Measurements from ENCODE around the gene SERPINH1.

The SERPINH1 gene

DNA sequence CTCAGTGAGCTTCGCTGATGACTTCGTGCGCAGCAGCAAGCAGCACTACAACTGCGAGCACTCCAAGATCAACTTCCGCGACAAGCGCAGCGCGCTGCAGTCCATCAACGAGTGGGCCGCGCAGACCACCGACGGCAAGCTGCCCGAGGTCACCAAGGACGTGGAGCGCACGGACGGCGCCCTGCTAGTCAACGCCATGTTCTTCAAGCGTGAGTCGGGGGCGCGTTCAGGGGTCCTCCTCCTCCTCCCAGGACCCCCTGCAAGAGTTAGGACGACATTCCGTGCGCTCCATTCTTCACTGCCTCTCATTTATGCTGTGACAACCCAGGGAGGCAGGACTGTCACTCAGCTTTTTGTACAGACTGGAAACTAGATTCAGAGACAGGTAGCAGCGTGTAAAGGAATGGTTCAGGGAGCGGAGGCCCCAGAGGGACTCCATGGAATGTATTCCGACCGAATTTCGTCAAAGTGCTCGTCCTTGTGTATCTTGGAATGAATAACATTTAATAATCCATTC is 4.8 kb downstream of the SERPINH1 start:
- Histone ChIP-seq H3K36me3 (peaks cover 18% of the 10 kb centered on the region), H3K4me3 (ENCODE audit: low read depth, low read length) (no peak overlapping the region), H3K9me3 (no peaks in the 10 kb centered on the region), H3K4me1 (peaks cover 3% of the 10 kb centered on the region; the same call in 1 of the 2 replicates), H3K27me3 (no peaks in the 10 kb centered on the region)
- TF ChIP-seq, protein P1, sequence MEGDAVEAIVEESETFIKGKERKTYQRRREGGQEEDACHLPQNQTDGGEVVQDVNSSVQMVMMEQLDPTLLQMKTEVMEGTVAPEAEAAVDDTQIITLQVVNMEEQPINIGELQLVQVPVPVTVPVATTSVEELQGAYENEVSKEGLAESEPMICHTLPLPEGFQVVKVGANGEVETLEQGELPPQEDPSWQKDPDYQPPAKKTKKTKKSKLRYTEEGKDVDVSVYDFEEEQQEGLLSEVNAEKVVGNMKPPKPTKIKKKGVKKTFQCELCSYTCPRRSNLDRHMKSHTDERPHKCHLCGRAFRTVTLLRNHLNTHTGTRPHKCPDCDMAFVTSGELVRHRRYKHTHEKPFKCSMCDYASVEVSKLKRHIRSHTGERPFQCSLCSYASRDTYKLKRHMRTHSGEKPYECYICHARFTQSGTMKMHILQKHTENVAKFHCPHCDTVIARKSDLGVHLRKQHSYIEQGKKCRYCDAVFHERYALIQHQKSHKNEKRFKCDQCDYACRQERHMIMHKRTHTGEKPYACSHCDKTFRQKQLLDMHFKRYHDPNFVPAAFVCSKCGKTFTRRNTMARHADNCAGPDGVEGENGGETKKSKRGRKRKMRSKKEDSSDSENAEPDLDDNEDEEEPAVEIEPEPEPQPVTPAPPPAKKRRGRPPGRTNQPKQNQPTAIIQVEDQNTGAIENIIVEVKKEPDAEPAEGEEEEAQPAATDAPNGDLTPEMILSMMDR (IDR thresholded peaks at IDR 0.05; ENCODE audit: low read depth, low read length) = no peak
- no peak for DNase-seq

DNA sequence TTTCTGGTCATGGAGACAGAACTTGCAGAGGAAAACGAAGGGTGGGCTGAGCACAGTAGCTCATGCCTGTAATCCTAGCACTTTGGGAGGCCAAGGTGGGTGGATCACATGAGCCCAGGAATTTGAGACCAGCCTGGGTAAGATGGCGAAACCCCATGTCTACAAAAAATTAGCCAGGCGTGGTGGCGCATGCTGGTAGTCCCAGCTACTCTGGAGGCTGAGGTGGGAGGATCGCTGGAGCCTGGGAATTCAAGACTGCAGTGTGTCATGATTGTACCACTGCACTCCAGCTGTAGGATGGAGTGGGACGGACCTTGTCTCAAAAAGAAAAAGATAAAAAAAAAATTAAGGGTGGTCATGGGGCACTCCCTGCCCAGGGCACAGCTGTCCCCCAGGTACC is 5.9 kb downstream of the SERPINH1 start:
- no peaks in the 10 kb centered on the region for H3K27me3 ChIP-seq
- TF ChIP-seq, protein P1 (IDR thresholded peaks at IDR 0.05; ENCODE audit: low read depth, low read length) = no peak
- H3K4me1 ChIP-seq = peaks cover 1% of the 10 kb centered on the region; the same call in 1 of the 2 replicates

DNA sequence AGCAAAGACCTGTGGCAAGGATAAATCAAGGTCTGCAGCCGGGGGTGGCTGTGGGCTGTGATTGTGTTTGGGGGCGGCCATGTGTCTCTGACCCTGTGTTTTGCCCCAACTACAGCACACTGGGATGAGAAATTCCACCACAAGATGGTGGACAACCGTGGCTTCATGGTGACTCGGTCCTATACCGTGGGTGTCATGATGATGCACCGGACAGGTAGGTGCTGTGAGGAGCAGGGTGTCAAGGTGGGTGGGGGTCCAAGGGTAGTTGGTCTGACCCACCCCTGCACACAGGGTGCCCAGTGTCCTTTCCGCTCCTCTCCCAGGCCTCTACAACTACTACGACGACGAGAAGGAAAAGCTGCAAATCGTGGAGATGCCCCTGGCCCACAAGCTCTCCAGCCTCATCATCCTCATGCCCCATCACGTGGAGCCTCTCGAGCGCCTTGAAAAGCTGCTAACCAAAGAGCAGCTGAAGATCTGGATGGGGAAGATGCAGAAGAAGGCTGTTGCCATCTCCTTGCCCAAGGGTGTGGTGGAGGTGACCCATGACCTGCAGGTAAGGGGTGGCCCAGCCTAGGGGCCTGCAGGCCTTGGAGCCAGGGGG is 6.7 kb downstream of the SERPINH1 start:
- H3K36me3 ChIP-seq = peaks cover 18% of the 10 kb centered on the region
- no peak overlapping the region for H3K4me3 ChIP-seq (ENCODE audit: low read depth, low read length)

More for the DNA sequence above, 5.9 kb downstream of the SERPINH1 start:
- H3K4me3 ChIP-seq (ENCODE audit: low read depth, low read length) = no peak overlapping the region
- DNase-seq = no peak
- peaks cover 18% of the 10 kb centered on the region for H3K36me3 ChIP-seq
- no peaks in the 10 kb centered on the region for H3K9me3 ChIP-seq

DNA sequence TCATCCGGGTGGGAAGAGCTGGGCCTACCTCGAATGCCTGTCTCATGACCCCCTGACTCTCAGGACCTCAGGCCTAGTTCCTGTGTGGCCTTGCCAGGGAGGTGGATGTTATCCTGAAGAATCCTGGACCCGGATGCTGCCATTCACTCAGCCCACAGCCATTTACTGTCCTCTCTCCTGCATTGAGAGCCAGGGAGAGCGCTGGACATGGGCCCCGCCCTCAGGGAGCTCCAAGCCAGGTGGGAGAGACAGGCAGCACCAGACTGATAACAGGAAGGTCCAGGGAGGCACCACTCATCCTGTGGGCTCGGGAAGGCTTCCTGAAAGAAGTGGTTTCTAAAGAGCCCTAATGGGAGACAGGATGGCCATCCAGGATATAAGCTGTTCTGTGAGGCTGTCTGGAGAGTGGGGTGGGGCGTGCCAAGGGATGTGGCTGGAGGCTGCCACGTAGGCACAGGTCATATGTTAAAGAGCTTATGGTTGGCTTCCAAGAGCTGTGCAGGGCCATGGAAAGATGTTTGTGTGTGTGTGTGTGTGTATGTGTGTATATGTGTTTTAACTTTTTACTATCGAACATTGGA is 8.6 kb downstream of the SERPINH1 start:
- DNase-seq = no peak
- Histone ChIP-seq H3K36me3 (peaks cover 18% of the 10 kb centered on the region), H3K4me3 (ENCODE audit: low read depth, low read length) (no peak overlapping the region), H3K27me3 (no peaks in the 10 kb centered on the region), H3K4me1 (no peaks in the 10 kb centered on the region), H3K9me3 (no peaks in the 10 kb centered on the region)
- TF ChIP-seq, protein P1 (IDR thresholded peaks at IDR 0.05; ENCODE audit: low read depth, low read length) = no peak

More for the DNA sequence above, 6.7 kb downstream of the SERPINH1 start:
- Histone ChIP-seq H3K4me1 (no peaks in the 10 kb centered on the region), H3K27me3 (no peaks in the 10 kb centered on the region), H3K9me3 (no peaks in the 10 kb centered on the region)
- TF ChIP-seq, protein P1 (IDR thresholded peaks at IDR 0.05; ENCODE audit: low read depth, low read length) = no peak
- no peak for DNase-seq

DNA sequence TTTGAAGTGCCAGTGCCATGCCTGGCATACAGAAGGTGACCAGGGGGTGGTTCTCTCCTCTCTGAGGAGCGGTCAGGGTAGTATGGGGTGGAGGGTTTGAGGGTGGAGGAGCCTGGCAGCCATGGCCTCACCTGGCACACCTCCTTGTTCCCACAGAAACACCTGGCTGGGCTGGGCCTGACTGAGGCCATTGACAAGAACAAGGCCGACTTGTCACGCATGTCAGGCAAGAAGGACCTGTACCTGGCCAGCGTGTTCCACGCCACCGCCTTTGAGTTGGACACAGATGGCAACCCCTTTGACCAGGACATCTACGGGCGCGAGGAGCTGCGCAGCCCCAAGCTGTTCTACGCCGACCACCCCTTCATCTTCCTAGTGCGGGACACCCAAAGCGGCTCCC is 9.6 kb downstream of the SERPINH1 start:
- no peak for DNase-seq
- Histone ChIP-seq H3K36me3 (peaks cover 18% of the 10 kb centered on the region), H3K4me3 (ENCODE audit: low read depth, low read length) (no peak overlapping the region), H3K9me3 (peaks cover 4% of the 10 kb centered on the region; the same call in 1 of the 2 replicates), H3K4me1 (no peaks in the 10 kb centered on the region), H3K27me3 (no peaks in the 10 kb centered on the region)
- TF ChIP-seq, protein P1 (IDR thresholded peaks at IDR 0.05; ENCODE audit: low read depth, low read length) = no peak

DNA sequence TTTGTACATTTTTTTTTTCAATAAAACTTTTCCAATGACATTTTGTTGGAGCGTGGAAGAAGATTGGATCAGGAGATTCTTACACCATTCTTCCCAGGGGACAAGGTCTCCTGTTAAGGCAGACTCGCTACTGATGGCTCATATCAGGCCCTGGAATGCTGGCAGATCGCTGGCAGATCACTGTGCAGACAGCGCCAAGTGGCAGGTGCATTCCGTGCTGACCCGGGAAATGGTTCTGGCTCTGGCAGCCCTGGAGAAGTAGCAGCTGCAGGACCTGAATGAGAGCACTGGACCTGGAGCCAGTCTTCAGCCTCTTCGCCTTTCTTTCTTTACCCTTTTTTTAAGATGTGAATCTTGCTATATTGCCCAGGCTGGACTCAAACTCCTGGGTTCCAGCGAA is 10.7 kb downstream of the SERPINH1 start:
- no peak for DNase-seq
- Histone ChIP-seq H3K4me3 (ENCODE audit: low read depth, low read length) (no peak overlapping the region), H3K9me3 (peaks cover 4% of the 10 kb centered on the region; the same call in 1 of the 2 replicates), H3K4me1 (peaks cover 4% of the 10 kb centered on the region; the same call in 1 of the 2 replicates), H3K27me3 (no peaks in the 10 kb centered on the region), H3K36me3 (peaks cover 18% of the 10 kb centered on the region)
- TF ChIP-seq, protein P1 (IDR thresholded peaks at IDR 0.05; ENCODE audit: low read depth, low read length) = no peak
